ENCODE results near the gene GABRB2.

The GABRB2 gene

DNA sequence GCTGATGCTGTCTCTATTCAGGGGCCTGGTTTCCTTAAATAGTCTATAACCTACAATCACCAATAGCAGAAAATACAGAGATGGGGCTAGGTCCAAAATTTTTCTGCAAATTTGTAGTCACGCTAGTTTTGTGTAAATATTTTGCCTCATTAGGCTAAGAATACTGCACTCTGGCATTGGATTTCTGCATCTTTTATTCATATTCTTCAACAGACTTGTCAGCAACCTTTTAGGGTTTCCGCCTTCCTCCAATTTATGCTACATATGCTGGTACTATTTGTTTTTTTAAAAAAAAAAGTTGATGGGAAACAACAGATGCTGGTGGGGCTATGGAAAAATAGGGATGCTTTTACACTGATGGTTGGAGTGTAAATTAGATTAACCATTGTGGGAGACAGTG, 202.3 kb downstream of the GABRB2 start:
- no peak for TF ChIP-seq CTCF (IDR thresholded peaks at IDR 0.05)
- DNase-seq (ENCODE audit: low spot score) = no peak
- no peak overlapping the region for H3K4me3 ChIP-seq
- H3K27ac ChIP-seq = no peak overlapping the region

DNA sequence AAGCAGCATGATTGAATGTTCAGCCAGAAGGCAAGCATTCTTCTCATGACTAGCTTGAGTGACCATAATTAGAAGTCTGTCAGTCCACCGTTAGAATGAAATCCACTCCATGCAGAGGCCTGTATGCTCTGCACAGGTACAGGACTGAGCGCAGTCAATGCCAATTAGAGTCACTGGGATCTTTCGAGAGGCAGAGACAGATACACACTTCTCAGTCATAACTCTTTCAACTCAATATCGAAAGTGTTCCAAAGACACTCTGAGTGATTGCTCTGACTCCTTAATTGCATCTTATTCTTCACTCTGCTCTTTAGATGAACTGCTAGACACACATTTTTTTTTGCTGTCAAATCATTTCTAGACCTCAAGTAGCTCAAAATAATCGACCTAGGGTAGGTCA, 203.6 kb downstream of the GABRB2 start:
- Histone ChIP-seq H3K4me3 (no peak overlapping the region), H3K27ac (no peak overlapping the region)
- DNase-seq (ENCODE audit: low spot score) = no peak
- TF ChIP-seq CTCF (IDR thresholded peaks at IDR 0.05) = no peak

DNA sequence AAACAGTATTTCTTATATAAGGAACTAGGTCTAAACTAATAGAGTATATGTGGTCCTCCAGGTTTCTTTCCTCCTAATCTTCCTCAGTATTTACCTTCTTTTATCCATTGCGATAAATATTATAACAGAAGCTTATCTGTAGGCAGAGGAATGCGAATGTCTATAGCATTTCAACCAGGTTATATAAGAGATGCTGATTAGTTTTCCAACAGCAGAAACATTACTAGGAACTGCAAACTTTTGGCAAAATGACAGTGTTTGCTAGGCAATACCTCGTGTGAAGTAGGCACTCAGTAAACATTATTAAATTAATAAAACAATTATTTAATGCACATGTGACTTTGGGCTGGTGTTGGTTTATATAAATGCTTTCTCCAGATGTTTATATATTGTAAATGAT, 206.5 kb downstream of the GABRB2 start:
- Histone ChIP-seq H3K27ac (no peak overlapping the region), H3K4me3 (no peak overlapping the region)
- no peak for TF ChIP-seq CTCF (IDR thresholded peaks at IDR 0.05)
- no peak for DNase-seq (ENCODE audit: low spot score)

- no peak for DNase-seq (ENCODE audit: low spot score)
- Histone ChIP-seq H3K27ac (no peak overlapping the region), H3K4me3 (no peak overlapping the region)
- no peak for TF ChIP-seq CTCF (IDR thresholded peaks at IDR 0.05)
These were observed 213.2 kb downstream of the GABRB2 start for GRCh38 chr5:161333194-161333880.

GRCh38 chr5:161332343-161332742, 214.2 kb downstream of the GABRB2 start:
- DNase-seq (ENCODE audit: low spot score) = no peak
- no peak overlapping the region for H3K4me3 ChIP-seq
- no peak for TF ChIP-seq CTCF (IDR thresholded peaks at IDR 0.05)
- H3K27ac ChIP-seq = no peak overlapping the region

- no peak overlapping the region for H3K4me3 ChIP-seq
- no peak for DNase-seq (ENCODE audit: low spot score)
- no peak for TF ChIP-seq CTCF (IDR thresholded peaks at IDR 0.05)
- no peak overlapping the region for H3K27ac ChIP-seq
These were observed 232.5 kb downstream of the GABRB2 start for GRCh38 chr5:161314033-161314432.

GRCh38 chr5:161312882-161313281, 233.6 kb downstream of the GABRB2 start:
- H3K4me3 ChIP-seq = no peak overlapping the region
- H3K27ac ChIP-seq = no peak overlapping the region
- TF ChIP-seq CTCF (IDR thresholded peaks at IDR 0.05) = no peak
- no peak for DNase-seq (ENCODE audit: low spot score)
